Central memory CD4-positive, alpha-beta T cell (primary cell): ENCODE data around the gene NALCN.

ENCODE experiments used
- DNase-seq: peaks from one replicate; pipeline ENCODE4 v3.0.0; 2022
- total RNA-seq, 3 experiments: gene quantifications; one replicate each; lab custom pipeline; 2026; lab: John Stamatoyannopoulos, UW

Gene NALCN
- 0 reads per million in 3 experiments for total RNA-seq

DNA sequence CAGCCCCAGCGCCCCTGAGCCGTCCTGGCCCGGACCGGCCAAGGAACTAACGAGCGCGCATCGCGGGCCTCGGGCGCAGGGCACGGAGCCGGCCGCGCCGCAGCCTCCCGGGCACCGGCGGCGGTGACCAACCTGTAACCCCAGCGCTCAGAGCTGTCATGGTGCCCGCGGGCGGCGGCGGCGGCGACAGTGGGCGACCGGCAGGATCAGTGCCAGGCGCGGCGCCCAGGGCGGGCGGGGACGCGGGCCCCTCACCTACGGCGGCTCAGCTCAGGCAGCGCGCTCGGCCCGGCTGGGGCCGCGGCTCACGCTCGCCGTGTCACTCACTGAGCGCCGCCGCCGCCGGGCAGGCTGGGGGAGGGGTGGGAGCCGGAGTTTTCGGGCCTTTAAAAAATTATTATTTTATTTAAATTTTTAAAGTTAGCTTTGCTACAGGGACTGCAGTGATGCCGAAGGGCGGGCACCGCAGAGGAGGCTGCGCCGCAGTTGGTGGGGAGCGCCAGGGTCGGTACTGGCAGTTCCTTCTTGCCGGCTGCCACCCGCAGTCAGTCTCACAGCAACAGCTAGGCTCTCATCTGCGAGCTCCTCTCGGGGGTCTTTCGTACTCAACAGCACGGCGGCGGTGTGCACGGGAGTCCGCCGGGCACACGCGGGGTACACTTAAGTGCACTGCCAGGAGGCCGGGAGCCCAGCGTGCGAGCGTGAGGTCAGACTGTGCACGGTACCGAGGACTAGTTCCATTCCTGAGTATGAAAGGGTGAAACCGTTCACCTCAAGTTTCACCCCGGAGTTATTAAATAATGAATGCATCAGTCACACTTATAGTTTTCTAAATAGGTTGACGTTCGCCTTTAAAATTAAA lies at the start of gene NALCN:
Gene NALCN (minus strand): TSS at position 328 of the 862 bp plus-strand sequence. CDS start 17,382 bp downstream, outside the sequence.
- DNase-seq: no peak

DNA sequence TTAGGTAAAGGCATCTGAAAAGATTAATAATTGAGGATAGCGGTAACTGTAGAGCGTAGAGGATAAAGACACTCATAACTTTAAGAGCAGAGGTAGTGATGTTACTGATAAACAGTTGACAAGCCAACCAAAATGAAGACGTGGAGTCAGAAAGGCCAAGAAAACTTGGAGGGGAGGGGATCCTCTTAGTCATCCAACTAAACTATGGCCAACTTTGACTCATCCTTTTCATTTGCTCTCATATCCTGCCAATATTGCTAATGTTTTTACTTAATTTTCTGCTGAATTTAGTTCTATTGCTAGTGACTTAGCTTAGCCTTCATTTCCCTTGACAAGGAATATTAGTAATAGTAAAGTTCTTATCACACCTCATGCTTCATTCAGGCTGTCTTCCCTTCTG lies 49.6 kb upstream of the NALCN start:
- no peak for DNase-seq

DNA sequence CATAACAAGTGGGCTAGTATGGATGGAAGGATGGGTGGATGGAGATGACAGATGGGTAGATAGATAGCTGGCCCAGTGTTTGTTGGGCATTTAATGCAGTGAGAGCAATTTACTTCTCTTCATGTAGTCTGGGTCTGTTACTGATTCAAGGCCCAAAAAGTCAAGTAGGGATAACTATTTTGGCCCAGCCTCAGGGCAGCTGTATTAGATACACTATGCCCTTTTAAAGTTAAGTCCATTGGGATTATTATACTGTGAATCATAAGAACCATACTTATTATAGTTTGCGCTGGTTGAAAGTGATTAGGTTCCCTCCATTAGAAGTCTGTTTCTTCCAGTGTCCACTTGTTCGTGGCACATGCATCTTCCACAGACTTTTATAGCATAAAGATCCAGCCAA lies 40.9 kb upstream of the NALCN start:
- no peak for DNase-seq

DNA sequence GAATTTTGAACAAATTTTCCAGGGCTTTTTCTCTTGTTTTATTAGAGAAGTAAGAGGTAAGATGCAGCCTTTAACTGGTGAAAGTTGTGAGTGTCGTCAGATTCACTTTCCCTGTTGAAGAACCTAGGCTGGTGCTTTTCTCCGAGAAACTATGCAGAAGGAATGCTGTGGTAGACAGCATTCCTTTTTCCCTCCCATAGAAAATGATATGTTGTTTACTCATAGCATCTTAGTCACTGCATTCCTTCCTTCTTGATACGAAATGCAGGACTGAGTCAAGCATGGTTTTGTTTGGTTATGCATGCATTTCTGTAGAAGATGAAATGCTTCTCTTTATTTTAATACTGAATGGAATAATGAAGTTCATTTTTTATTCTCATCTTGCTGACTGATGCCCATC lies 39.6 kb upstream of the NALCN start:
- no peak for DNase-seq

DNA sequence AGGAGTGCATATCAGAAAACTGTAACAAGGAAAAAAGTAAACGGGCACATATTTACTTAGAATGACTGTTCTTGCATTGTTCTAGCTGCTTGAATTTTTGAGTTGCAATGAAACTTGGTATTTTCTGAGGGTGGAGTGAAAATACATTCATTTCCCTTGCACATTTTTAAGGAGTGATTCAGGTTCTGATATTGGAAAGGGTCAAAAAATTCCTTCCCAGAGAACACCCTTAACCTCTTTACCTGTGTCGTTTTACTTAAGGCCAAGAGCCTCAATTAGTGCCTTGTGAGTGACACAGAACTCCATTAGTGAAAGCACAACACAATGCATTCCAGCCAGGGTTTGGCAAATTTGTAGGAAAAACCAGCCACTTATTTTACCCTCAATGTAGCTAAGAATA lies 38.5 kb upstream of the NALCN start:
- DNase-seq: no peak

DNA sequence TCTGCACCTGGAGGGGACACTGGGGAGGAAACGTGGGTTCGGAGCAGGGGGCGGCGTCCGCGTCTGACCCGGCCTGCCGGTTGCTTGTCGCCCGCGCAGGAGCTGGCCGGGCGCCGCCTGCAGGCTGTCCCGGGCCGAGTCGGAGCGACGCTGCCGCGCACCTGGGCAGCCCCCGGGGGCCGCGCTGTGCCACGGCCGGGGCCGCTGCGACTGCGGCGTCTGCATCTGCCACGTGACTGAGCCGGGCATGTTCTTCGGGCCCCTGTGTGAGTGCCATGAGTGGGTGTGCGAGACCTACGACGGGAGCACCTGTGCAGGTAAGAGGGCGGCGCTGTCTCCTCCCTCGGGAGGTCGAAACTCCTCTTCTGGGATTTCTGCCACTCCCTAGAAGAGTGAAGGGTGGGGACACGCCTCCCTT lies 37.5 kb upstream of the NALCN start:
- DNase-seq: no peak

DNA sequence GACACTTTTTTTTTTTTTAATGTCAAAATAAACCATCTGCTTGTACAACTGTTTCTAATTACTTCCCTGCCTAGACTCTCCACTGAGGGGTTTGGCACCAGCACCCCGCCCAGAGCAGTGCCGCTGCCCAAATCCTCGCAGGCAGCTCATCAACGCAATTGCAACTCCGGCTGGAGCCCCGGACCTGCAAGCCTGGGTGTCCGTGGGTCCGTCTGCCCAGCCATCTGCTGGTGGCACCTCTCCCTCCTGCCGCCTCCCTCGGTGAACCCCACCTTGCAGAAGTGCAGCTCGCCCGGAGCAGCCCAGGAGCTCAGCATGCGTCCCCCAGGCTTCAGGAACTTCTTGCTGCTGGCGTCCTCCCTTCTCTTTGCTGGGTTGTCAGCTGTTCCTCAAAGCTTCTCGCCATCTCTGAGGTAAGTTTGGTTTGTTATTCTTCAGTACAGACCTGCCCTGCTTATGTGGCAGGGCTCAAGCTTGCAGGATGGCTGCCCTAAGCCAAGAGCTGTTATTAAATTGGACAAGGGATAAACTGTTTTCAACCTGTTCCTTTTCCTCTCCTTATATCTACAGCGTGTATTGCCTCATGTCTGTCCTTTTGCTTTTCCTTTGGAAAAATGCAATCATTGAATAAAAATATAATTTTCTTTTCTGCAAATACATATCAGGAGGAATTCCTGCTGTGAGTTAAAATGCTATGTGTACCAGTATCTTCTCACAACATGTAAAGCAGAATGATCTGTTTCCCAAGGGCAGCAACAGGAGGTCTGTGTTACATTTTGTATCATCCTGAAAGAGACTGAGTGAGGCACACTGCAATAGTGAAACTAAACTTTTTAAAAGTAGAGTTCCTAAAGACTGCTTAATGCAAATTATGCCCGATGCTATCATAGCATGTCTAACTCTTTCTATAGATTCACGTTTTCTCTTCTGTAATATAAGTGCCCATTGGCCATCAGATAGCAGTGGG lies 36.5 kb upstream of the NALCN start, which contains the start of gene ITGBL1:
Gene ITGBL1 (plus strand): TSS at position 157 of the 967 bp plus-strand sequence. CDS start 159 bp downstream, at position 316.
- DNase-seq: no peak

DNA sequence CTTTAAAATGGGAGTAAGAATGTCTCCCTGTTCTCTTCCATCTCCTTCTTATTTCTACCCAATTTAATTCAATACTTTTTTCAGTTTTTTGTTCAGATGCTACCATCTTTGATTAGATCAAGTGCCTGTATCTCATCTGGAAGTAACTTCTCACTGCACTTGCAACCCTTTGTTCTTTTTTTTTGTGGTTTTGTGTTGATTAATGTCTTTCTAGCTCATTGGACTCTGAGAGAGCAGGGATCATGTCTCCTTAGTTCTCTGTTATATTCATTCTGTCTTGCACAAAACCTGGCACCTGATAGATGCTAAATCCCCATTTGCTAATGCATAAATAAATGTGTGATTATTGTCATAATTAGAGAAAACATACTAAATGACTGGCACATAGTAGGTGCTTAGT lies 35.3 kb upstream of the NALCN start:
- DNase-seq: no peak

DNA sequence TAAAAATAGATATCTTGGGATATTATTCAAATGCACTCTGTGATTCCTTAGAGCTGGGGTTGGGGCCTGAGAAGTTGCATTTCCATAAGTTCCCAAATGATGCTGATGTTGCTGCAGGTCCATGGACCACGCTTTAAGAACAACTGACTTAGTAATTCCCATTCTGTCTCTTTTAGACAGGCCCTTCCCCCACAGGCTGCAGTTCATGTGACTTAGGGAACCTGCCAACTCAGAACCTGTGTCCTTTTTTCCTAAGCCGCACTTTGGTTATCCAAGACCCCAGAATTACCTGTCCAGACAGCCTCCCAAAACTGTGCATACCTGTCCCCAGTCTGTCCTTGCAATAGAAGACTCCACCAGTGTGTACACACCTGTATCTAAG lies 34.4 kb upstream of the NALCN start:
- DNase-seq: no peak

DNA sequence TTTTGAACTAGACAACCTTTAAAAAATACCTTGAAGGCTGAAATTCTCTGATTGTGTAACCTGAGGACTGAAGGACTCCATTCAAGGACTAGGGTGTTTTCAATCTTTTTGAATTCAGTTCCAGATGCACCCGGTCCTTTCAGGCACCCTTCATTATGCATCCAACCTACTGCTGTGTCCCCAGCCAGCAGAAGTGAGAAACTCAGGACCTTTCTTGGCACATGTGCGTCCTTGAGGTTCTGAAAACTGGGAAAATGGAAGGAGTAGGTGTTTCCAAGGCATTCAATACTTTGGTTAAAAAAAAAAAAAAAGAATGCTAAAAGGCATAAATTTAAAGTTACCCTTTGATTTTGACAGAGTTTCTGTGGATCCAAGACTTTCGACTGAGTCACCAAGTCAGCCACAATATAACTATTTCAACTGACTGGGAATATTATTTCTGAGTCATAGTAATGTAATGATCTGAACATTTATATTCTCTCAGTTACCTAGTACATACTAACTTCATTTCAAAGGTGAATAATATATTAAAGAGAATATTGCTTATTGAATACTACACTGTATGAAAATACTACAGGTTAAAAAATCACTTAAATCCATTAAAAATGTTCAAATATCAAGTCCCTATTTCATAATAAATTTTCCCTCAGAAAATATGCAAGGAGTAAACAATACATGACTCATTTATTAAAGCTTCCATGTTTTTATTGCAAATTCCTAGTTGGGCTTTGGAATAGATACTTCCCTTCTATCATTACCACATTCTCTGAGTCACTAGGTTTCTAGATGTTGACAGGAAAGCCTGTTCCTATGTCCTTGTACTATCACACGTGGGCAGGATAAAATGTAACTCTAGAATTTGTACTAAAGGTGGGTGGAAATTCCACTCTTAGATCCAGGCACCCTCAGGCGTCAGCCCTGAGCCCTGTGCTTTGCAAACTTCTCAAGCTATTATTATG lies 33.8 kb upstream of the NALCN start:
- DNase-seq: no peak

DNA sequence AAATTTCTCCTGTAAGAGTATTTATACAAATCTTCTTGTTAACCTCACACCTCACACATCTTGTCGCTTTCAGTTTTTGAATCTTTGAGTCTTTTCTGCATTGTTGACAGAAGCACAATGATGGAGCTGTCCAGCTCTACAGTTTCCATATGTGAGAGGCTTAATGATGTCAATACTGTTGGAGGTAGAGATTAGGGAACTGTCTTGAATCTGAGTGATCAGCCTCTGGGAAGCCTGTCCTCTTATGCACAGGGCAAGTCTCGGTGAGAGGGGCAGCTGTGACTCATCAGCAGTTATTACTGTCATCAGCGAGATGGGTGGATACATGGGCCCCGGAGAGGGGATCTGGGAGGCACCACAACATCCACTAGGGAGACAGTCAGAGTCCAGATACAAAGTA lies 31.5 kb upstream of the NALCN start:
- DNase-seq: no peak

DNA sequence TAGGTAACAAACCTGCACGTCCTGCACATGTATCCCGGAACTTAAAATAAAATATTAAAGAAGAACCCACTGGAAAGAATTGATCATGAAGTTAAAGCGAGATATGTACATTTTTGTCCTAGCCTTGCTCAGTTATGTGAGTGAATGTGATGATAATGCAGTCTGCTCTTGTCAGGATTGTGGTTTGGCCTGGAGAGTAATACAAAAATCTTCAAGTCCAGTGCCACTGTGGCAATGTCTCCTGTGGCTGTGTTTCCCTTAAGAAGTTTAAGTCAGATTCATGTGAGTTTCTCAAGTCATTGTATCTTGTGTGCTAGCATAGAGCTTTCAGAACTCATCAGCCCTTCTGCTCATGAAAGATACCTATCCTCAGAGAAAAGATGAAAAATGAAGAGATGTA lies 18.2 kb upstream of the NALCN start:
- DNase-seq: no peak

DNA sequence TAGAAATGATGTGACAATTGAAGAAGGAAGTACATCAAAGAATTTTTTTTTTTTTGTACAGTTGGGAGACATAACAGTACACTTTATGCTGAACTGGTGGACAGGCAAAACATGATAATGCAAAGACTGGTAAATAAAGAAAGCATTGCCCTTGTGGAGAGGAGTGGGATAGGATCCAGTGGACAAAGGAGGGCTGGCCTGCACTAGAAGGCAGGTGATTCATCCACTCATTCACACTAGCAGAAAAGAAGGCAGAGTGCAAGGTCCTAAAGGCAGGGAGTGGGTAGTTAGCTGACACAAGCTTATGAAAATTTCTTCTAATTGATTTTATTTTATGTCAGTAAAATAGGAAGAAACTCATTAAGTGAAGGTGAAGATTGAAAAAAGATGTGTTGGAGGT lies 17.6 kb upstream of the NALCN start:
- DNase-seq: no peak

DNA sequence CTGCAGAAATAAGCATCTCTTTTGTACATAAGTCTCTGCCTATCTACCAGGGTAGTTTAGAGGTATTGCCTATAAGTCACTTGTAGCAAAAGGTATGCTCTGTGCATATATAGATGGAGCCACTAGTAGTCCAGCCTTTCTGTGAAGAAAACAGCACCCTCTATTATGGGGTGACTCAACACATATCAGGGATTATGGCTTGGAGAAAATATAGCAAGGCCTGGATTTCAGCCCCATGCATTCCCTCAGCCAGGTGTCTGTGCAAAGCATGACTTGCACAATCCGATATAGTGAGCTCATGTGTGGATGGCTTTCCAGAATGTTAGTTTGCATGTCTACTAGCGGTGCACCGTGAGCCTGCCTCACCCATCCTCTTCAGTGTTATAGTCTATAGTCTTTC lies 13.4 kb upstream of the NALCN start:
- no peak for DNase-seq

DNA sequence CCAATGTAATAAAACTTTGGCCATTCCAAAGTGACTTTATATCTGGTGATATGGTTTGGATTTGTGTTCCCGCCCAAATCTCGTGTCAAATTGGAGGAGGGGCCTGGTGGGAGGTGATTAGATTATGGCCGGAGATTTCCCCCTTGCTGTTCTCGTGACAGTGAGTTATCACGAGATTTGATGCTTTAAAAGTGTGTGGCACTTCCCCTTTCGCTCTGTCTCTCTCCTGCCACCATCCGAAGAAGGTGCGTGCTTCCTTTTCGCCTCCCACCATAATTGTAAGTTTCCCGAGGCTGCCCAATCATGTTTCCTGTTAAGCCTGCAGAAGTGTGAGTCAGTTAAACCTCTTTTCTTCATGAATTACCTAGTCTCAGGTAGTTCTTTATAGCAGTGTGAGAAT lies 9.3 kb upstream of the NALCN start:
- DNase-seq: no peak

DNA sequence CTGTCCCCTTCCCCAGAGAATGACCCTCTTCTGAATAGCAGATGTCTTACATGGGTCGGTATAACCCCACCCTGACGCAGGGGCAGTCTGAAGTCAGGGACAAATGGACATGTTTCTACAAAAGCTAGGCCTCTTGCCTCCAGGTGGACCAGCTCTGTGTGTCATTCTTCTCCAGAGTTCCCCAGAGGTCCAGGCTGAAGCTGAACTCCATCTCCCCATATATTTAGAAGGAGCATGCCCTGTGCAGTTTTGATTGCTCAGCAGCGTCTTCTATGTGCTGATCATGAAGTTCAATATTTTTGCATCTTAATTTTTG lies 8.8 kb upstream of the NALCN start:
- DNase-seq: no peak

DNA sequence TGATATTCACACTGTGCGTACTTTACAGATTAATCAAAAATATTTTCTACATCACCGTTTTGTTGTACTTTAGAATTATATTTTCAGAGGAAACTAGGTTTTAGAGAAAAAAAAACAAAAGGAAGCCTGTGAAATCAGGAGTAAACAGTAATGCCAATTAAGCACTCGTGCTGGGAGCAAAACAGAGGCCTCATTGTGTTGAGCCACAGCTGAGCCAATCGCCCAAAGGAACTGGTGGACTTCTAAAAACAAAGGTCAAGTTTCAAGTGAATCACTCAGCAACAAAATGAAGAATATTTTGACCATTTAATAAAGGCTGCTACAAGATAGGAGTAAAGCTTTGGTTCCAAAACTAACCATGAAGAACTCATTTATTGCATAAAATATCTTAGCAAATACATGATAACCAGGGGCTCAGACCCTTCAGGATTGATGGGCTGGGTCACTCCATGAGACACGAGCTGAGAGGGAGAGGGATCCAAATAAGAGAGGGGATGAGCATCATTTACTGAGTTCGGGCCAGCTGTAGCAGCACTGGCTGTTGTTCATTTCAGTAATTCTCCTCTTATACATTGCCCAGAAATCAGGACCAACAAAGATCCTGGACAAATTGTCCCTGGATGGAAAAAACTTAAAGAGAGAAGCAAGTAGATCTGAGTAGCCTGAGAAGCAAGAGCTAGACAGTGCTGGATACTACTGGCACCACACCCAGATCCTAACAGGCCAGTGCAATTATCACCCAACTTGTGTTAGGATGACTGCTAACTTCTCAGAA lies 8.3 kb upstream of the NALCN start:
- DNase-seq: no peak

DNA sequence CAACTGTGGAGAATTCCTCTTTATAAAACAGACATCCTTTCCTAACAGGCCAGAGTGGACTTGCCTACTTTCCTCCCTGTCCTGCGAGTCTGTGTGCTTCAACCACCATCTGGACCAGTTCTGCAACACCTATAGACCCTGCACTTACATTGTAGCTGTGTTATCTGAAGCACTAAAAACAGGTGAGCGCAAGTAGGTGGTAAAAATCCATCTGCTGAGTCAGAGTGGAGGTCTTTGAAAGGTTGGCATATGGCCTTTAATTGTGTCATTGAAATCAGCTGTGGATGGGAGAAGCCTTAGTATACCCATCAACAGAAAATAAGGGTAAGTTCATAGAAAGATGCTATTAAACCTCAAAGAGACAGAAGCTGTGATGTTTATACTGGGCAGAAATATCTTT lies 7.6 kb upstream of the NALCN start:
- no peak for DNase-seq

DNA sequence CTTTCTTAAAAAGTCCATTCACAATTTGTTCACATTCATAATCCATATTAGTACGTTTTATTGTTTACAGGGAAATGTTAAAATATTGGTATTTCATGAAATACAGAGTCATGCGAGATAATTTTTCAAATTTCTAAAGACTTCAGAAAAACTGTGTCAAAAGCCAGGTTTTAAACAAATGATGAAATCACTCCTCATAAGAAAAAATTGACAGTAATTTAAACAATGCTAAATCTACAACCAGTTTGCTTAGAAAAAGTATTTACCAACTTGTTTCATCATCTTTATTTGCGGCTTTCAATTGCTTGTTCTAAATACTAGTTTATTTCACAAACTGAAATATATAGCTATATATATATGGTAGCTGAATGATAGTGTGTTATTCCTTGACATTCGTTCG lies 1.2 kb upstream of the NALCN start:
- no peak for DNase-seq

DNA sequence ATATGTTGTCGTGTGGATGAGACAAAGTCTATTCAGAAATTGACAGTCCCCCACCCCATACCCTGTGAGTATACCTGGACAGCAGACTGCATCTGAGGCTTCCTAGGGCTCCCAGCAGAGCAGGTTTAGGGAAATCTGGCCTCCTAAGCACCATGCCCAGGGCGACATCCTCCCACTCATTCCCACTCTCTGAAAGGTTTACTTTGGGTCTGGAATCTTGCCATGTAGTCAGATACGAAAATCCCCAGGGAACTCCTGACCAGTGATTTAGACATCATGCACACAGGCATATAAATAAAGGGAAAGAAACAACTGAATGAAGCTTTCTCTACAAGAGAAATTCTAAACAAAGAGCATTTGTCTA lies 717 bp upstream of the NALCN start:
- DNase-seq: no peak

DNA sequence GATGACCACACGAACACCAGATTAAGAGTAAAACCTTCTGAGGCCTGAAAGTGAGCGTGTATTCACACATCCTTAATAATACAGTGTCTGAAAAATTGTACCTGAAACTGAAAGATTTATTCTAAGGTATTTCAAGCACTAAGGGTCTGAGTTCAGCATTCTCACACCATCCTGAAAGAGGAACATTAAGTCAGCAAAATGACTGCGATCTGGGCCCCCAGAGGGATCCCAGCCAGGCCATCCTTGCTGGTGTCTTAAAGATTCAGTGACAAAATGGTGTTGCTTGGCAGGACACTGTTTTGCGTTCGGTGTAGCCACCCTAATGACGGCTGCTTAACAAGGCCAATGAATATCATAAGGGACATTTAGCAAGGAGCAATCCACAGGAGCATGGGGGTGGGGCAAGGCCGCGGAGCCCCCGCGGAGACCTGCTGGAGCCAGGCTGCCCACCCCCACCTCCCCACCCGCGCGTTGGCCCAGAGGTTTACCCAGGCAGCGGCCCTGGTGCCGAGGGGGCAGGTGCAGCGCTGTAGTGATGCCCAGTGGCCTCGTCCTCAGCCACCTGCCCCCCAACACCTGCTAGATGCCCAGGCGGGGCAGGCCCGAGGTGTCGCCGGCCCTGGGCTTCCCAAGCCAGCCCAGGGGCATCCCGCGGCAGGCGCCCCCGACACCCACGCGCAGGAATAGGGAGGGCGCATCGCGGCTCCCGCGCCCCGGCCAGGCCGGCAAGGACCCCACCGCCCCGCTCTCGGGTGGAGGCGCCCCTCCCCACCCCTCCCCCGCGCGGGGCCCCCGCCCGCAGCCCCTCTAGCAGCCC lies 742 bp downstream of the NALCN start:
- no peak for DNase-seq
